Right lung (tissue), 5 donors: ENCODE data around the gene DACH1. TPM values are rescaled to one million over a fixed set of nuclear protein-coding genes. Genes with fewer than 3 reads are reported as not detected.

ENCODE experiments used
- DNase-seq, 2 donors: peaks; one replicate each; pipeline ENCODE4 v3.0.0-alpha.2; 2013
- polyA plus RNA-seq, 5 donors: library from polyadenylated mRNA; unstranded; fragments of 120-200 nt; gene quantifications; one replicate each; pipeline versions ENCODE4 v1.2.1 to v1.2.3, GENCODE V29; 2013; ENCODE audit warnings: inconsistent platforms in 1 of 5, low replicate concordance in 1 of 5; ENCODE audit not compliant: insufficient read length in 5 of 5, insufficient read depth in 1 of 5

DACH1 gene
- polyA plus RNA-seq, 5 donors: 34.1 to 47.1 (median 38.4) TPM

DNA sequence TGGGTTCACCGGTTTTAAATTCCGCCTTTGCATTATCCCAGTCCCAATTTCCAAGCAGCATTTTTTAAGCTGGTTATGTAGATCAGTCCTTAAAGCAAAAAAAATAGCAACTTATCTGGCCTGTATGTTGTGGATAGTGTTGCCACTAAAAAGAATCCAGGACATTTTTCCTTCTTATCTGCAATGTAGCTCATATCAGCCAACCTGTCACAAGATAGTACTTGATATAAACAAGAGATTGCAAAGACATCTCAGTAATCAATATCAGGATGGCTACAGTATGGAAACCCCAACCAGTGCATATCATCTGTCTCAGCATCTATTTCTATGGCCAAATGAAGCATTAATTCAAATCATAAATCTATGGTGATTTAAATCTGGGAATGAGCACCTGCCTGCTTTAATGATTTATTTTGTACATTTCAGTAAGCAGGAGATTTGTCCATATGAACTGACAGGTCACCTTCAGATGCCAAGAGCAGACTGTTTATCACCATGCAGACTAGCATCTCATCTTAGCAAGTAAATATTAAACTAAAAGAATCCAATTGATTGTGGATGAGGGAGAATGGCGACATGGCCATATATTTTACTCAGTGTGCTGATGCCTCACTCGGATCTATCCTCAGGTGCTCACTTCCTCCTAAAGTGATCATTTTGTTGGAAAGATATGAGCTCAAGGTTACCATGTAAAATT is 240.4 kb downstream of the DACH1 start:
- no peak for DNase-seq

DNA sequence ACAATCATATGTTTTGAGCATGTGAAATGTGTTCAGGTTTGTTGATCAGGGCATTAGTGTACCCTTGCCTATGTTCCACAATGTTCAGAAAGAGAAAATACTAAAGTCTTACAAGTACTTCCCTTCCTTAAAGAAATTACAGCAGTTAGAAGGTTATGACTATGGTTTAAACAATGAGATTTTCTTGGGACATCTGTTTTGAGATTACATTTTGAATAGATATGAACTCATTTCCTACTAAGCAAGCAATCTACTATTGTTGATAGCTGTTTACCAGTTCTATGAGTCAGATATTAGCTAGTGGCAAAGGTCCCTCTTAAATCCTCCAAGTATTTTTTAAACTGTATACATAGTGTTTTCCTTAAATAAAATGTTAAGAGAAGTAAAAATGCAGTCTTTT is 241.3 kb downstream of the DACH1 start:
- no peak for DNase-seq

DNA sequence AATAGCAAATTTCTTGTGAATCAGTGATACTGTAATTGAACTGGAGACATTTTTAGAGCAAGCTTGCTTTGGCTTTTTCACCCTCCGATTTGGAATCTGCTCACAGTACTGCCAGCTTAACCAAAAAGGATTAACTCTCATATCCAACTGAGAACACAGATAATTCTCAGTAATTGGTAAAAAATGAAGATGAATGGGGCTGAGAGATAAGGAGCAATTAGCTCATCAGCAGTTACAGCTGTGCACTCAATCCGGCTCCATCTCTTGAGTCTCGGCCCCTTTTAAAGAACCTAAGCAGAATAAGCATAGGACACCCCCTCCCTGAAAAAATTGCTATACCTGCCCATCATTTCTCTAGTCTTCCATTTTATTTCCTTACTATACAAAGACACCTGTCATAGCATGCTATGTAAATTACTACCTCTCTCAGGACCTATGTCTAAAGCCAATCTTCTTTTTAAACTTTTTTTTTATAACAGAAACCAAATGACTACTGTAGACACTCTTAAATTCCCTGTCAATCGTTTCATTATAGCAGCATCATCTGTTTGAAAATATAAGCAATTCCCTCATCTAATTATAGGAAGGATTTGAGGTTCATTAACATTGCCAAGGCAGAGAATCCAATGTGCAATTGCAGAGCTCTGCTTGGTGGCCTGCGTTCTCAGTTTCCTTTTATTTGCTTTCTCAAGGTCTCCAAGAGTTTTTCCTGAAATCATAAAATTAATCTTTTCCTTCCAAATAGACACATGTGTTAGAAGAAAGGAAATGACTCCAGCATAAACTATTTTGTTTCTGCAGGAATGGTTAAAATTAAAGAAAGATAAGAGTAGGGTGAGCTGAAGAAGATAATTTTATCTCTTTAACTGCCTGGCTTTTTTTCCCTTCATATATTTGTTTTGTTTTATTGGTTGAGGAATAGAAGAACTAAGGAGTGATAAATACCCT is 242.1 kb downstream of the DACH1 start:
- DNase-seq: no peak

DNA sequence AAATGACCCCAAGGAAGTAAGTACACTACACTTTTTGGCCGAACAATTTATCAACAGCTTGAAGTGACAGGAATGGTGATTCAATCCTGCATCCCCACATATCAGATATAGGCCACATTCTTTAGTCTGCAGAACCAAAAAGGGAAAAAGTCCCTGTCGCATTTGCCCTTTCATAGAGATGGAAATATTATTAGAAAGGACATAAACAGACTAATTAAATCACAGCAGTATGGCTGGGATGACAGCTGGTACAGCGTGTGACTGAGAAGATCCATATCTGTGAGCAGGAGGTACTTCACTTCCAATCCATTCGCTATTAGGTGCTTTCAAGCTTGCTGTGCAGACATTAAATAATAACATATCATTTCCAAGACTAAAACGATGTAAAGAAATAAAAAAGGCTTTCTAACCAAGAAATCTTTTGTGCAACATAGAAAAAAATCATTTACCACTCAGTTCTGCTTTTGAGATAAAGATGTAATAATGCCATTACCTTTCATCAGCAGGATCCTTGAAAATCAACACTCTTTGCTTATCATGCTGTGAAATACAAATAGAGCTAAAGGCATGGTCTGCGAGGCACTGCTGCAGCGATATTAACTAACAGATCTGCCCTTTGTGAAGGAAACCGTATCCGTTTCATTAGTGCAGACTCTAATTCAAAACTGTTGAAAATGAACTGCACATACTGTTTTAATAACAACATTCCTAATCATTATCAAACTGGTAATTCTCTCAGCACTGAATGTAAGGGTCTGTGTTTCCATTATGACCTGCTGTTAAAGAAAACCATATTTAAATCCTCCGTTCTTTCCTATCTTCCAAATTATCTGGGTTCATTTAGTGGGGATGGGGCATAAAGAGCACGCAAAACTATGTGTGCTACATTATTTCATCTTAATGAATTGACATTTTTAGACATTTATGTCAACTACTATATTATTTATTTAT is 245.6 kb downstream of the DACH1 start:
- no peak for DNase-seq

DNA sequence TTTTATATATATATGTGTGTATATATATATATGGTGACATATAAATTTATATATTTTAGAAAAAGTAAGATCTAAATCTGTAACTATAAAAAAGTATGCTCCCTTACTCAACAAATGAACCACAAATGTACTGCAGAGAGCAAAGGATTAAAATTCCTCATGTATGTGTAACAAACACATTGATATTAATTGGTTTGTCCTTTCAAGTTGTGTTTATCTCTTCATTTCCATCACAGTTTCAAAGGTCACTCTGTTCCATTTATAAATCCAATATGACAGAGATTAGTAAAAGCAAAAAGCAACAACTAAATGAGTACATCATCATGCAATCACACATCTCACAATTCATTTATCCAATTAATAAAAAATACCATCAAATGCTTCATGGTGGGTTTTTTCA is 247.9 kb downstream of the DACH1 start:
- DNase-seq: no peak

DNA sequence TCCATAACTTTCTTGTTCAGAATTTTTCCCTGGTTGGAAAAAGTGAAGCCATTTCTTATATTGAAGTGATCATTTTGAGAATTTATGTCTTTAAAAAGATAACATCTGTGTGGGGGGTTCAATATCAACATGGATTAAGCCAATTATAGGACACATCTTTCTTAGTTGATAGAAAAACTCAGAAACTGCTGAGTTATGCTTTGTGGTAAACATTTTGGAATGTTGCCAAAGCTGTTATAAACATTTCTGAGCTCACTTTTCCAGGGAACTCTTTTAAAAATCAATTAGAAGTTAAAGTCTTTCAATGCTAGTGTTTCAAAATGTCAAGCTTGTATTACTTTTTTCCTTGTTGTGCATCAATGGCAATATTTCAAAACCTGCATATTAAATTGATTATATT is 248.8 kb downstream of the DACH1 start:
- DNase-seq: no peak

DNA sequence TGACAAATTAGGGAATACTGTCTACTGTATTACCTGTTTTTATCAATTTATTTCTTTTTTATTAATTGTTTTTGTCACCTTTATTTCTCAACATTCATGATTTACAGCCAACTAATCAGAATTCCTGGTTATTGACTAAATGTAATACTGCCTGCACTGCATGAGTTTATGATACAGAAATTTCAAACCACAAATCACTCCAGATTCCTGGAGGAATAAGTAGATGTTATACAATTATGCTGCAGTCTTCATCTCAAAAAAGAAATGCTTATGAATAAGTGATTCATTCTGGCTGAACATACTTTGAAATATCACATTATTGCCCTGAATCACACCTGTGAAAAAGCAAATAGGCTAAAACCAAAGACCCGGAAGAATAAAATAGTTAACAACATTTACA is 249.7 kb downstream of the DACH1 start:
- DNase-seq: no peak

DNA sequence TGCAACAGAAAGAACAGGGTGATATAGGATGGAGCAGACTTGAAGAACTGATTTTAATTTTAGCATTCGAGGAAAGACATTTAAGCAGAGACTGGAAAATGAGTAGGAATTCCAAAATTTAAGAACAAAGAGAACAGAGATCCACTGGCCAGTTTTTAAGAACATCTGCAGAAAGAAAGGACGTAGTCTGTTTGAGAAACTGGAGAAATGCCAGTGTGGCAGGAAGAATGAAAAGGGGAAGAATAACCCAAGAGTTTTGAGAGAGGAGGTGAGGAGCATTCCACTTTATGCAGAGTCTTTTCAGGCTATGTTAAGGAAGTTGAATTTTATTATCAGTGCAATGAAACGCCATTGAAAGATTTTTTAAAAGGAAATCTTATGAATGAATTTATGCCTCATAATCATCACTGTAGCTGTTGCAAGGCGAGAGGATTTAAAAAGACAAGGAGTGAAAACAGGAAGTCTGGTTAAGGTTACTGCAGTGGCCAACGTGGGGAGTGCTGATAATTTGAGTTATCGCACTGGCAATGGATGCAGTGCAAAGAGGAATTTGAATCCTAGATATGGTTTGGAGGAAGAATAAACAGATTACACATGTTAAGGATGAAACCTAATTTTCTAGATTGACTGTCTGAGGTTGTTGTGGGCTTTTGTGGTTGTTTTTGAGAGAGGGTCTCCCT is 253.8 kb downstream of the DACH1 start:
- DNase-seq: no peak

DNA sequence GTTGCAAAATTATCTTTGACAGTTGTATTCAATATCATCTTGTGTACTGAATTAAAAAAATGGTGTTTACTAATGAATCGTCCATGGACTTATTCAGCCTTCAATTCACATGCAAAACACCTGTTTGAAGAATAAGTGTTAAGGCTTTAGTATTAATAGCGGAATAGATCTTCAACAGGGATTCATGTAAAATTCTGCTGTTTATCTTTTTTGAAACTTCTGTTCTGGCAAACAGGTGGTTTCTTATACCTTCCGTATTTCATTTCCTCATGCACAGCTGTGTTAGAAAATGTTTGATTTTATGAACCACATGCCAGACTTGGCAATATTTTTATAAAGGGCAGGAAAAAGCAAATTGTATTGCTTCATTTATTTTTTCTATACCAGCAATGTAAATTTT is 255.7 kb downstream of the DACH1 start:
- no peak for DNase-seq

DNA sequence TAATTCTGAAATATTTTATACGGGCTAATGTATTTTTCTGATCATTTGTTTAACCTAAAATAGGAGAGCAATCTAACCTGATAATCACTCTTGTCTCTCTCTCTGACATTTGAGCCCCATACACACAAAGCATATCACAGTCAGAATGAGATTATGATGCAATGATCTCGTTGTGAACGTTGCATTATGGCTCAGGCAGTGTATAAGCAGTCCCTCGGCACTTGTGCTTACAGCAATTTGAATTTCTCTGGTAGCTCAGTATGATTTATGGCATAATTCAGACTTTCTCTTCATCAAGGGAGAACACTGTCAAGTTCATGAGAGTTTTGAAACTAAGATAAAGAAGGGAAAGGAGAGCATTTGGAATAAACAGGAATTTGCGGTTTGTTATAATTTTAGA is 256.1 kb downstream of the DACH1 start:
- DNase-seq: no peak

DNA sequence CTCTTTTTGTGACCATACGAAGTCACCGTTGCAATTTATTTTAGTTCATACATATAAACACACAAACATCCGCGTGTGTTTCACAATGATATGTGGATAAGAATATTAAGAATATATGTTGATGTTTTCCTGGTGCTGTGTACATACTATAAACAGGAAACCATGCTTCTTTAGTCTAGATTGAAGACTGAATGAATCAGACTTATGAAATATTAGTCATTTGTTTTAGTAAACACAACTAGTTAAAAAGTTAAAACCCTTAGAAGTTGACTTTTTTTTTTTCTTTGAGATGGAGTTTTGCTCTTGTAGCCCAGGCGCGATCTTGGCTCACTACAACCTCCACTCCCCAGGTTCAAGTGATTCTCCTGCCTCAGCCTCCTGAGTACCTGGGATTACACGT is 257.7 kb downstream of the DACH1 start:
- DNase-seq: no peak

DNA sequence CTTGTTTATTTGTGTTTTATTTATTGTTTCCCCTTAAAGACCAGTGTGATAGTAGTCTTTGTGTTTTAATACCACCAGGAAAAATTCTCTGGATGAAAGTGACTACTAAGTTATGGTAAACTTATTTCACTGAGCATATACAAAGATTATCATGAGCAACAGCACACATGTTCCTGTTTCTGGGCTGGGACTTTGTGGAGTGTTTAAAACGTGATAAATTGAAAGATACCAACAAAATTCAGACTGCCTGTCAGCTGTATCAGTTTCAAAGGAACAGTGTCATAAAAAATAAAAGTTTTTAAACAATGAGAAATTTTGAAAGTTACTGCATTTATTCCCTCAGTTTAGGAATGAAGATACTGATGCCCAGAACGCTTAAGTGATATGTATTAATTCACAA is 259.4 kb downstream of the DACH1 start:
- no peak for DNase-seq

DNA sequence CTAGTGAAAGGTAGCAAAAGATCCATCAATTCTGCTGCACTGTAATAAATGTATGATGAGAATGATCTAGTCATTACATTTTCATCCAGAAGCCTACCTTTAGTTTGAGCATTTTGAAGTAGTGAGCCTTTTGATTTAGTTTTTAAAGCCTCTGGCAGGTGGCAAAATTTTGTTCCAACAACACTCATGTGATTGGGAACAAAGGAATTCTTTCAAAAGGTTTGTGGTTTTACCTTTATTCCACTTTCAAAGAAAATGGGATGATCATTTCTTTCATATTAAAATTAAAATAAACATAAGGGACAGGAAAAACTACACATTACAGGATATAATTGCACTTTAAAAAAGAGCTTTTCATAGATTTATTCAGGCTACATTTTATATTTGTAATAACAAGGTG is 260.2 kb downstream of the DACH1 start:
- no peak for DNase-seq

DNA sequence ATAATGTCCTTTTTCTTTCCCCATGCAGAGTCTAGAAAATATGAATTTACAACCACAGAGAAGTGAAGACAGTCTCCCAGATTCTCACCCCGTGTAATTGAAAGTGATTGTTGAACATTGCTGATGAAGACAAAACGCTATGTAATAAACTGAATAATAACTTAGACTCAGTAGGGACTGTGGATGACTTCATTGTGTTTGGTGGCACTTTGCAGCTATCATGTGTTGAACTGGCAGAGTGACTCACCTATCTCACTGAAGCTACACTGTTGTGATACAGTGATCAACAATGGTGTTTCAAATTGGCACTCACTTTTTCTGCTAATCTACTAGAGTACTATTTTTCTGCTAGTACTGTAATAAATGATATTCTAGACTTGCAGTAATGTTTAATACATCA is 261.3 kb downstream of the DACH1 start:
- no peak for DNase-seq

DNA sequence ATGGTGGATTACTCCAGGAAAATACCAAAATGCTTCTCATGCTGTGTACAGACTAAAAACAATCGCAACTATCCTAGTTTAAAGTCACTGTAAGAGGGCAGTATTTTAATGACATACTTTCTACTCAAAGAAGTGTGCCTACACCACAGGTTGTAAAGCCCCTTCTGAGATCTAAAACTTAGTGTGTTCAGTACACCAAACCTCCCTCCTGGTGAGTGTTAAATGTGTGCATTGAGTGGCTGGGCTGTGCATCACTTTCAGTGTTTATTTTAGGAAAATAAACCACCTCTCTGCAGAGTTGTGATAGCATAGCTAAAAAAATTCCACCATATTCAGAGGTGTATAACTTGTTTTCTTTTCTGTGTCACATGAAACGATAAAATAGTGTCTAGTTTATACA is 263.7 kb downstream of the DACH1 start:
- no peak for DNase-seq

DNA sequence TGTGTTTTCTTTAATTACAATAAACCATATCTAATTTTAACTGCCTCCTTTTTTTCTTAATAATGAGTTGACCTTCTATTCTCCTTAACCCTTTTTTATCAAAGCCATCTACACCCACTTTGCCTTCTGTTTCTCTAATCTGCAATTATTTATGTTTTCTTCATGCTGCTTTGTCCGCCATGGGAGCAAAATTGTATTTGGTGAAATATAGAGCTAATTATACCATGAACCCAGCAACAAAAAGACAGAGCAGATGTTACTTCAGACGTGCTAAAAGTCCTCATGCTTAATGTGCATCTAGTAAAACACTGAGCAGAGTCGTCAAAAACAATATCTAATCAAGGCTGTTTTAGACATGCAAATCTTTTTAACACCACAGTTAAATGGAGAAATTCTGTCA is 264.7 kb downstream of the DACH1 start:
- DNase-seq: no peak

DNA sequence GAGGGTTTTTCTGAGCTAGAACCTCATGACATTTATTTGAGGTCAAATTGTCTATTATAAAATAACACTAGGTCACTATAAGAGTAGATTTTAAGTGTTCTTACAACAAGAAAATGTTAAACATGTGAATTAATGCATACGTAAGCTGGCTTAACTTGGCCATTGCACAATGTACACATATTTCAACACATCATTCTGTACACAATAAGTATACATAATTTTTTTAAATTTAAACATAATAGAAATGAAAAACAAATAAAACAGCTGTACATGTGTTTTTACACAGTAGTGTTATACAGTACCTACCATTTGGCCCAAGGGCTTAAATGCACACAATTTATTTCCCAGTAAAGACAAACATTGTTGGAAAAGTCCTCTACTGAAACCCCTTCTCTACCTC is 269.9 kb downstream of the DACH1 start:
- DNase-seq: no peak

DNA sequence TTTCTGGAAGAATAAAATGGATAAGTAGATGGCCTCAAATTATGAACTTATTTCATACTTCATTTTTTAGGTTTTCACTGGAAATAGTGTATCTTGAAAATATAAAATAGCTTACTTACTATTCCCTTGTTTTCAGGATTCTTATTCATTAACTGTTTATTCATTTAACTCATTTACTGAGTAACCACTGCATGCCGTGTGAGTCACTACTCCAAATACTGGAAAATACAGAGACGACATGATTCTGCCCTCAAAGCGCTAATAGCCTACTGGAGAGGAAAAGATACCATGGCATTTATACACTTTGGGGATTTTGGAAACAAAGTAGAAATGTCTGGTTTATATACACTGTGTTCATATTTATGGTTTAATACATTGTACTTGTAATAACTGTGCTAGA is 270.9 kb downstream of the DACH1 start:
- DNase-seq: no peak

DNA sequence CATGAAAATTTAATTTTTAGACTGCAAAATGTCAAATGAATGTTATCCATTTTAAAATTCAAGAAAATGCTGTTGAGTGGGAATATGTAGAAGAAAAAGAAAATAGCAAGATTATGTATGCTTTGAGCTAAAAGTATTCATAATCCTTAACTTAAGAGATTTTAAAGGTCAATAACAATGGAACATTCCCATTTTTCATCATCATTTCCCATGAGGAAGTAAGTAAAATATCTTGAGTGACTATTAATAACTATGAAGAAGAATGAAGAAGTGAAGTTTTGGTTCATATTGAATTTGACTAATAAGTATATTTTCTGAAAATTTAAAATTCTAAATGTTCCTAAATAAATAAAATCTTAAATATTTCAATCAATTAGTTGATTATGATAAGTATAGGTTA is 273.4 kb downstream of the DACH1 start:
- no peak for DNase-seq

DNA sequence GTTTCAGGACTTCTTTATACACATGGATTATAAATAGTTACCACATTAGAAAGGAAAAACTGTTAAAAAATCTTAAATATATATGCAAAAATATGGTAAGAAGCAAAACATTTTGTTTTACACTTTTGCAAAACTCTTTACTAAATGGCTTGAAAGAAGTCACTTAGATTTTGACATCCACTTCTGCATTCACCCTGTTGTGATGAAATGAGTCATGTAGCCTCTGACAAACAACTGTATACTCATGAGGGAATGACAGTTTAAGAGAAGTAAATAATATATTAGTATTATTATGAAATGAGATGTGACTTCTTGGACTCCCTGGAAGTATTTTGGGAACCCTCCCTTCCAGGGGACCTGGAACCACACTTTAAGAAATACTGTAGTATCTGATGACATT is 275.6 kb downstream of the DACH1 start:
- no peak for DNase-seq

DNA sequence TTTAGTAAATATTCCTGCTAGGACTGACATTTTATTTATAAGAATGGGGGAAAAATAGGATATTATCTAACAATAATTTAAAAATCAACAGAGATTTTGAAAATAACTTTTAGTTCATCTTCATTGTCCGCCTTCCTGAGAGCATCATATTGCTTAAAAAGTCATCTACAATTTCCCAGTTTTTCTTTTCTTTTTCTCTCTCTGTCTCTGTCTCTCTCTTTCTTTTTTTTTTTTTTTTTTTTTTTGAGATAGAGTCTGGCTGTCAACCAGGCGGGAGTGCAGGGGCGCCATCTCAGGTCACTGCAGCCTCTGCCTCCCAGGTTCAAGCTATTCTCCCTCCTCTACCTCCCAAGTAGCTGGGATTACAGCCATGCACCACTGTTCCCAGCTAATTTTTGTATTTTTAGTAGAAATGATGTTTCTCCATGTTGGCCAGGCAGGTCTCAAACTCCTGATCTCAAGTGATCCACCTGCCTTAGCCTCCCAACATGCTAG is 276.3 kb downstream of the DACH1 start:
- no peak for DNase-seq
